GM21390 (cell line): ENCODE results near the gene FAM219A.
"Not testable (repeated sequence)": the region's sequence is repeated elsewhere in the genome, so short reads cannot be mapped to it uniquely, and the experiment has no call there.

Source experiments
- ATAC-seq: cut with Tn5 transposase; IDR thresholded peaks from one replicate; pipeline ENCODE4 v1.9.1; 2021; ENCODE audit not compliant: unreplicated experiment

Gene FAM219A

GRCh38 chr9:34485822-34486221 lies 27.5 kb upstream of the FAM219A start:
- no peak for ATAC-seq

GRCh38 chr9:34484678-34485077 lies 26.3 kb upstream of the FAM219A start:
- no peak for ATAC-seq

GRCh38 chr9:34482746-34483145 lies 24.4 kb upstream of the FAM219A start:
- not testable (repeated sequence) for ATAC-seq

DNA sequence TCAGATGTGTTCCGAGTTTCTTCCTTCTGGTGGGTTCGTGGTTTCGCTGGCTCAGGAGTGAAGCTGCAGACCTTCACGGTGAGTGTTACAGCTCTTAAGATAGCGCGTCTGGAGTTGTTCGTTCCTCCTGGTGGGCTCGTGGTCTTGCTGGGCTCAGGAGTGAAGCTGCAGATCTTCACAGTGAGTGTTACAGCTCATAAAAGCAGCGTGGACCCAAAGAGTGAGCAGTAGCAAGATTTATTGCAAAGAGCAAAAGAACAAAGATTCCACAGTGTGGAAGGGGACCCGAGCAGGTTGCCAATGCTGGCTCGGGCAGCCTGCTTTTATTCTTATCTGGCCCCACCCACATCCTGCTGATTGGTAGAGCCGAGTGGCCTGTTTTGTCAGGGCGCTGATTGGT lies 23.2 kb upstream of the FAM219A start:
- not testable (repeated sequence) for ATAC-seq

DNA sequence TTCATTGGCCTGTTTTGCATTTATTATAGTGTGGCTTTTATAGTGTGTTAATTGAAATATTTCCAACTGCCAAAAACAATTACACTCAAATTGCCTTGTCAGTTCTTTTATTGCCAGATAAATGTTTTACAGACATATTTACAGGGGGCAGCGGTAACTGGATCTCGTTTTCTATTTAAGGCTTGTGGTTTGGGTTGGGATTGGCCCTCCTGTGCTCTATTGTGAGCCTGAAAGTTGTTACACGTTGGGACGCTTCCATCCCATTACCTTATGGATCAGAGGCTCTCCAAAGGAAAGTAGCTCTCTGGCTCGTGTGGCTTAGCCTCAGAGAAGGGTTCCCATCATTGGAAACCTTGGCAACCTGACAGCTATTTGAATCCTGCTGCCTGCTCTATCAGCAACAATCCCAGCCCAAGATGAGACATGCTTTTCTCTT lies 21.1 kb upstream of the FAM219A start:
- ATAC-seq = no peak

DNA sequence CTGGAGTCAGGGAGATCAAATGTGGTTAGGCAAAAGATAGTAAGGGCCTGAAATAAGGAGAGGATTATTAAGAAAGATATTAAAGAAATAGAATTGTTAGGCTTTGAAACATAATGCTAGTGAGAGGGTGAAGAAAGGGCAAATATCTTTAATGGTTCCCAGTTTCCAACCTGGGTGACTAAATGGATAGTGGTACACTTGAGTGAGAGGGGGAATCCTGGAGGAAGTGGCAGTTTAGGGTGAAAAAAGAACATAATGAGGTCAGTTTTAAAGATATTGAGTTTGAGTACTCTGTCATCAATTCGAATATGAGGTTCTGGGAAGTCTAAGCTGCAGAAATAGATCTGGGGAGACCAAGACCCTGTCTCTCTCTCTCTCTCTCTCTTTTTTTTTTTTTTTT lies 19.2 kb upstream of the FAM219A start:
- no peak for ATAC-seq

DNA sequence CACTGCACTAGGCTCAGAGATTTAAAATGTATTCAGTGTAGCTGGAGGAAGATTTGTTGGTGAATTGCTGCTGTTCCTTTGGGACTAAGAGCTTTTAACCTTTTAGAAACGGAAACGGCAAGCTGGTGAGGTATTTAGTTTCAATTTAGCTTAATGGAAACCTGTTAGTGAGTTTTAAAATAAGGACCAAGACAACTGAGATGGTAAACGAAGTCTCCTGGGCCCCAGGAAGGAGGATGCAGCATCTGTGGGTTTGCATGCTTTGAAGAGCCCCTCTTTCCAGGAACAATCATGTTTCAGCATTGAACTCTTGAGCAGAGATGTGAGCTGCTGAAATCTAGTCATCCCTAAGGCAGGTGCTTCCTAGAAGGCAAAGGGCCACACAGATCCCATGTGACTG lies 16.7 kb upstream of the FAM219A start:
- no peak for ATAC-seq

DNA sequence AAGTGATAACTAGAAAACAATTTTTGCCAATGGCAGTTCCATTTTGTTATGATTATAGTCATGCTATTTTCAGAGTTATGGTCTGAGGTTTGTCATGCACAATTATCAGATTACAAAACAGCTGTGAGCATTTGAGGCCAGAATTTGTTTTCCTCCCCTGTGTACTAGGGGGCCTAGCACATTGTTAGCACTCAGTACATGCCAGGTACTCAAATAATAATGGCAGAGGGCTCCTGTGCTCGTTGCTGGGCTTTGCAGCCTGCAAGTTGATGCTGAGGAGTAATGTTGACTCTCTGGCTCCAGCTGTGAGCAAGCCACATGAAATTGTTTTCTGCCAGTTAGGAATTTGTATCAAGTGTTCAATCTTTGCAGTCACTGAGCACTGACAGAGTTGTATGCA lies 7.1 kb upstream of the FAM219A start:
- ATAC-seq = no peak

- ATAC-seq = no peak
Observed at GRCh38 chr9:34464571-34464970, 6.2 kb upstream of the FAM219A start.

GRCh38 chr9:34463901-34464232 lies 5.5 kb upstream of the FAM219A start:
- no peak for ATAC-seq

DNA sequence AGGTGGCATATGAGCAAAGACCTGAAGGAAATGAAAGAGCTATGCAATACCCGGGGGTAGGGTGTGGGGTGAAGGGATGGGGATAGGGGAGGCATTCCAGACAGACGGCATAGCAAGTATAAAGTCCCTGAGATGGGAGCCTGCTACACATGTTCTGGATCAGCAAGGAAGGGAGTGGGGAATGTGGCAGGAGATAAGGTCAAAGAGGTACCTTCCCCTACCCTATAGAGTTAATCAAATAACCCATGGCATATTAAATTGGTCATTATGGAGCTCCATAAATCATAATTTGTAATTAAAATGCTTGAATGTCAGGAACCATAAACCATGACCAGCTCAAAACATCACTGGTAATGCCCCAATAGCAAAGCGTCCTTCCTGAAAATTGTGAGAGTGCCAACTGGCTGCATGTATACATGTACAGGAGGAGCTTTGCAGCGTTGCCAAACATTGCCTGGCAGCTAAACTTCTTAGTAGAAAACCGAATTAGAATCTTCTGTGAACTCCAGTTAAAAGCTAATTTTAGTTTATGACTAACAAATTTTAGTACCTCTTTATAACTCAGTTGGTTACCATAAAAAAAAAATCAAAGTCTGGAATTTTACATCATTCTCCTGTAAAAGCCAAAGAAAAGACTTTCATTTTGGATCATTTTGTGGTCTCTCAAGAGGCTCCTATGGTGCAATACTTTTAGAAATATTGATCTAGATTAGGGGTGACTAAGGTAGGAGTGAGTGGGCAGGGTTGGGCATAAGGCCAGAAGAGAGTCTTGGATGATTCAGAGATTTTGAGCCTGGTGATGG lies 4.9 kb upstream of the FAM219A start:
- no peak for ATAC-seq

DNA sequence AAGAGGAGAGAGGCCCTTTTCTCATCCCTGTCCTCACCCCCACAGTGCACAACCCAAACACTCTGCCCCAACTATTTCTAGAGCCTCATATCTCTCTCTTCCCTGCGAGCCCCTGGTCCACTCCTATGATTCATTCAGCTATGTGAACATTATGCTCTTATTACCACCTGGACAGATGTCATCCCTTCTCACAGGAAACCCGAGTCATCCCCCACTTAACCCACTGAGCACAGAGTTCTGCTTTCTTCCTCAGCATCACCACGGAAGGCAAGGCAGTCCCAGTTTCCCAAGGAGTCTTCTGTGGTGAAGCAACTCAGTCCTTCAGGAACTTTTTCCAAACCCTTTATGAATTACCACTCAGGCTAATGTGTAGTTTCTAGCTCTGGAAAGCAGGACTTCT lies 1.6 kb upstream of the FAM219A start:
- no peak for ATAC-seq

DNA sequence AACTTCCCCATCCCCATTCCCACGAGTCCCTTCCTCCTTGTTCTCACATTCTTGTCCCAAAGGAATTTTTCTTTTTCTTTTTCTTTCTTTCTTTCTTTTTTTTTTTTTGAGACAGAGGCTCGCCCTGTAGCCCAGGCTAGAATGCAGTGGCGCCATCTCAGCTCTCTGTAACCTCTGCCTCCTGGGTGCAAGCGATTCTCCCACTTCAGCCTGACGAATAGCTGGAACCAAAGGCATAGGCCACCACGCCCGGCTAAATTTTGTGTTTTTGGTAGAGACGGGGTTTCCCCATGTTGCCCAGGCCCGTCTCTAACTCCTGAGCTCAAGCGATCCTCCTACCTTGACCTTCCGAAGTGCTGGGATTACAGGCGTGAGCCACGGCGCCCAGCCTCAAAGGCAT lies 986 bp upstream of the FAM219A start:
- ATAC-seq = no peak

GRCh38 chr9:34458959-34459340 lies 580 bp upstream of the FAM219A start:
- ATAC-seq = no peak

DNA sequence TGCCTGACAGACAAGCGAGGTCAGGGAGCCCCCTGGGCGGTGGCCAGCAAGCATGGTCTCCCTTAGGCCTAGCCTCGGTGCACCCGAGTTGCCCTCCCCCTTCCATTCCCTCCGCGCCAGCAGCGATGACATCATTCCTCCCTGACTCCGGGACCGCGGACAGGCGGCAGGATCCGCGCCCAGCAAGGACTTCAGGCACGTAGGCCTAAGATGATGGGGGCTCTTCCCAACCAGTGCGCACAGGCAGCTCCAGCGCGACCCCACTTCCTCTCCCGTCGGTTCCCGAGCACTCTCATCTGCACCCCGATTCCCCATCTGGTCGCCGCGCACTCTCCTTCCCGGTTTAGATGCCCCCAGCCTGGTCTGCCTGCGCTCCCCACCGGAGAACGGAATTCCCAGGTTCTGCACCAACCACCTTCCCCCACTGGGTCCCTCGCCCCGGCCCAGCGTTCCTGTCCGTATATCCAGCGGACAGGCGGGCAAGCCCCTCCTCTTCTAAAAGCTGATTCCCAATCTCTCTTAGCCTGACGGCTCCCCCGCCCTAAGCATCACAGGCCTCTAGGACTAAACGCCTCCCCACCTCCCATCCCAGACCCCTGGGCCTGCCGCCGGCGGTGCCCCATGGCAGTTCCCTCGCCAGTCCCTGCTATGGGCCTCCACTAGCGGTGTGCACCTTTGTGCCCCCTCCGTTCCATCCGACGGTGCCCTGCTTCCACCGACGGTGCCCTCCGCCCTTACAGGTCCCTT lies 931 bp downstream of the FAM219A start:
- ATAC-seq = no peak

DNA sequence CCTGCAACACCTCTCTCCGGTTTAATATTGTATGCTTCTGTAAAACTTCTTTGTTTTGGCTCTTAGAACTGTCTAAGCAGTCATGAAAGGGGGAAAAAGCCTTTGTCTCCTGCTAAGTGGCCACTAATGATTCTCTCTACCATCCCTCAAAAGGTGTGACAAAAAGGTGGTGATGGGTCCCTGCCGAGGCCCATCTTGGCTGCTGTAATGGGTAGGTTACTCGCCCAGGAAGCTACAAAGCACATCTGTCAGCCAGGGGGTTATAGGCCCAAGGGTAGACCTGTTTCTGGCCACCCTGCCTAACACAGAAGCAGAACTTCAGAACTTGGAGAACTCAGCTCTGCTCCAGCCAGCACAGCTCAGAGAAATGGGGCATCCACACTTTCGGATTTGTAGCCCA lies 1.6 kb downstream of the FAM219A start:
- no peak for ATAC-seq

DNA sequence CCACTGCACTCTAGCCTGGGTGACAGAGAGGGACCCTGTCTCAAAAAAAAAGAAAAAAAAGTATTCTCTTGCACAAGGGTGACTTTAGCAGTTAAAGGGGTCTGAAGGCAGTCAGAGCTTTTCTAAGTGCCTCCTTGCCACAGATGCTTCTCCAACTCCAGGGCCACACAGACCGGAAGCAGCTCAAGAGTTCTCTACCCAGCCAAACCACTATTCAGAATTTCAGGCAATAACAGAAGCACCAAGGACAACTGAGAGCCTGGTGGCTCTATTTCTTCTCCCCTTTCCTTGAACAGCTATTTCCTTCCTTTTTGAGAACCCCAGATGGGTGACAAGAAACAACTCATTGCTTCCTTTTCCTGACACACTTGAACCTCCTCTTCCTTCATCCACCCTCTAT lies 2.2 kb downstream of the FAM219A start:
- no peak for ATAC-seq

DNA sequence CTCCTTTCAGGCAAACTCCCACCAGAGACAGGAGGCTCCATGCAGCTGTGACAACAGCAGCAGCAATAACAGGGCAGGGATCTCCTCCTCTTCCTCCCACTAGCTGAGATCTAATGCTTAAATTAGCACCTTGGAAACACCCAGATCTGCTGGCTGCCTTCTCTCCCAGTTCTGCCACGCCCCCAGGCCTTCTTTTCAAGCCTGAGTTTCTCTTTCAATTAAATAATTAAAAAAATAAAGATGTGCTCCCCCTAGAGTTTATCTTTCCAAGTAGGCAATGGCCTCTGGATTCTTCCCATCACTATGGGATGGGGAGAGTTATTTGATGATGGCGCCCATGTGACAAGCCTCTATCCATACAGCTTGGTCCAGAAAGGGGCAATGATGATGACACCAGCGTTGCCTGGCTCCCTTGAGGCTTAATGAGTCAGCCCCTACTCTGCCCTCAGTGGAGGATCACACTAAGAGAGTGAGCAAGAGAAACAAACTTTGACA lies 3.8 kb downstream of the FAM219A start:
- no peak for ATAC-seq

GRCh38 chr9:34452568-34452967 lies 5.8 kb downstream of the FAM219A start:
- no peak for ATAC-seq

GRCh38 chr9:34451545-34451944 lies 6.8 kb downstream of the FAM219A start:
- no peak for ATAC-seq

GRCh38 chr9:34451135-34451534 lies 7.2 kb downstream of the FAM219A start:
- no peak for ATAC-seq

GRCh38 chr9:34450644-34451043 lies 7.7 kb downstream of the FAM219A start:
- ATAC-seq = no peak
